ENCODE data around the gene CTIF.

CTIF gene

GRCh38 chr18:48575658-48576456 is 37.0 kb downstream of the CTIF start:
- DNase-seq: no peak

- DNase-seq: no peak
Observed at GRCh38 chr18:48576457-48576771, 37.6 kb downstream of the CTIF start.

- no peak for DNase-seq
Observed at GRCh38 chr18:48577478-48578190, 38.8 kb downstream of the CTIF start.

- no peak for DNase-seq
Observed at GRCh38 chr18:48578289-48578688, 39.5 kb downstream of the CTIF start.

GRCh38 chr18:48580066-48580465 is 41.2 kb downstream of the CTIF start:
- DNase-seq: no peak

- no peak for DNase-seq
Observed at GRCh38 chr18:48580782-48581181, 42.0 kb downstream of the CTIF start.

GRCh38 chr18:48581206-48581605 is 42.4 kb downstream of the CTIF start:
- DNase-seq: no peak

GRCh38 chr18:48581941-48582340 is 43.1 kb downstream of the CTIF start:
- DNase-seq: no peak

- DNase-seq: no peak
Observed at GRCh38 chr18:48582946-48583345, 44.1 kb downstream of the CTIF start.

GRCh38 chr18:48583573-48583972 is 44.7 kb downstream of the CTIF start:
- DNase-seq: no peak

GRCh38 chr18:48589797-48590519 is 51.1 kb downstream of the CTIF start:
- DNase-seq: no peak

- DNase-seq: no peak
Observed at GRCh38 chr18:48590678-48591077, 51.8 kb downstream of the CTIF start.

GRCh38 chr18:48592540-48593171 is 53.8 kb downstream of the CTIF start:
- DNase-seq: no peak

- DNase-seq: no peak
Observed at GRCh38 chr18:48594471-48595094, 55.8 kb downstream of the CTIF start.

- no peak for DNase-seq
Observed at GRCh38 chr18:48595703-48596218, 56.9 kb downstream of the CTIF start.

GRCh38 chr18:48597110-48597509 is 58.3 kb downstream of the CTIF start:
- DNase-seq: no peak

- no peak for DNase-seq
Observed at GRCh38 chr18:48597671-48598070, 58.8 kb downstream of the CTIF start.

- no peak for DNase-seq
Observed at GRCh38 chr18:48599391-48599790, 60.6 kb downstream of the CTIF start.

- DNase-seq: no peak
Observed at GRCh38 chr18:48600046-48600445, 61.2 kb downstream of the CTIF start.

- DNase-seq: no peak
Observed at GRCh38 chr18:48600456-48601090, 61.7 kb downstream of the CTIF start.

- no peak for DNase-seq
Observed at GRCh38 chr18:48601343-48601742, 62.5 kb downstream of the CTIF start.

GRCh38 chr18:48602759-48603390 is 64.0 kb downstream of the CTIF start:
- no peak for DNase-seq

All from stimulated activated CD4-positive, alpha-beta T cell treated with anti-CD3 and anti-CD28 coated beads, Interleukin-4, amount 100 ng/mL, for 1 hour (primary cell).